Astrocyte (in vitro differentiated cells and primary cell): ENCODE measurements around the gene PLPPR3.

Experiments used
- CTCF ChIP-seq: IDR thresholded peaks from 2 replicates; pipeline ENCODE4 v1.5.1; 2011; ENCODE audit warnings: low read depth, mild to moderate bottlenecking, inconsistent platforms, low read length, moderate library complexity; ENCODE audit not compliant: insufficient read depth
- EZH2 ChIP-seq: IDR thresholded peaks from 2 replicates; pipeline ENCODE4 v1.6.1; 2012; ENCODE audit warnings: mild to moderate bottlenecking, low read length, inconsistent platforms; ENCODE audit not compliant: insufficient read depth

- TF ChIP-seq CTCF (no peak), EZH2 (no peak)
Observed at GRCh38 chr19:812049-812746, 9.6 kb downstream of the PLPPR3 start.
